A204.1 (cell line): ENCODE data around the gene DHDDS.
"Not testable (repeated sequence)": the region's sequence is repeated elsewhere in the genome, so short reads cannot be mapped to it uniquely, and the experiment has no call there.

ENCODE experiments used
- FAIRE-seq: peaks from 2 replicates; lab custom pipeline; 2012; peaks lifted over from hg19 to GRCh38; lab: Jason Lieb, UNC

Gene DHDDS

GRCh38 chr1:26431979-26432695 is at the start of gene DHDDS:
DHDDS (plus strand) TSS chr1:26432321; CDS start chr1:26432946, 625 bp downstream.
- peak; percentile 72 for FAIRE-seq

- FAIRE-seq: no peak
These were observed 48.0 kb upstream of the DHDDS start for GRCh38 chr1:26384076-26384475.

GRCh38 chr1:26385063-26385462 is 47.1 kb upstream of the DHDDS start:
- not testable (repeated sequence) for FAIRE-seq

GRCh38 chr1:26387447-26387846 is 44.7 kb upstream of the DHDDS start:
- FAIRE-seq: no peak

GRCh38 chr1:26388791-26389445 is 43.2 kb upstream of the DHDDS start:
- no peak for FAIRE-seq

GRCh38 chr1:26389604-26390247 is 42.4 kb upstream of the DHDDS start:
- no peak for FAIRE-seq

GRCh38 chr1:26391450-26391849 is 40.7 kb upstream of the DHDDS start:
- FAIRE-seq: no peak

GRCh38 chr1:26395754-26396153 is 36.4 kb upstream of the DHDDS start:
- no peak for FAIRE-seq

GRCh38 chr1:26399034-26399433 is 33.1 kb upstream of the DHDDS start:
- no peak for FAIRE-seq

GRCh38 chr1:26401891-26402290 is 30.2 kb upstream of the DHDDS start:
- no peak for FAIRE-seq

- no peak for FAIRE-seq
These were observed 28.5 kb upstream of the DHDDS start for GRCh38 chr1:26403656-26404055.

GRCh38 chr1:26404641-26405040 is 27.5 kb upstream of the DHDDS start:
- FAIRE-seq: no peak

GRCh38 chr1:26405281-26405915 is 26.7 kb upstream of the DHDDS start:
- FAIRE-seq: no peak

- FAIRE-seq: no peak
These were observed 23.5 kb upstream of the DHDDS start for GRCh38 chr1:26408604-26409003.

GRCh38 chr1:26409191-26409807 is 22.8 kb upstream of the DHDDS start:
- no peak for FAIRE-seq

GRCh38 chr1:26410706-26411623 is 21.2 kb upstream of the DHDDS start, which contains the start of gene LIN28A:
LIN28A (plus strand) TSS chr1:26410817; CDS start chr1:26410892, 75 bp downstream.
- no peak for FAIRE-seq

- FAIRE-seq: no peak
These were observed 20.5 kb upstream of the DHDDS start for GRCh38 chr1:26411624-26412074.

- FAIRE-seq: no peak
These were observed 19.8 kb upstream of the DHDDS start for GRCh38 chr1:26412180-26412840.

- FAIRE-seq: no peak
These were observed 19.1 kb upstream of the DHDDS start for GRCh38 chr1:26413031-26413430.

GRCh38 chr1:26417111-26417759 is 14.9 kb upstream of the DHDDS start:
- no peak for FAIRE-seq
